Fibroblast of villous mesenchyme (primary cell): ENCODE data around the gene PDGFB. TPM values are rescaled to one million over a fixed set of nuclear protein-coding genes. Genes with fewer than 3 reads are reported as not detected.

Experiments used
- DNase-seq: peaks from one replicate; pipeline ENCODE4 v3.0.0-alpha.2; 2010; ENCODE audit warnings: low read depth
- H3K4me3 ChIP-seq: 2 replicates; pipeline ENCODE4 v1.5.1; 2011; ENCODE audit warnings: low read depth, mild to moderate bottlenecking, low read length
- total RNA-seq: library from RNA; depleted of rRNA; stranded (reverse); fragments of >200 nt; gene quantifications from 2 replicates; pipeline ENCODE4 v1.2.3, GENCODE V29; 2012
- TF ChIP-seq, protein P1 (sequence below): IDR thresholded peaks from 2 replicates; pipeline ENCODE4 v1.5.1; 2012; ENCODE audit warnings: low read depth, mild to moderate bottlenecking, low read length; ENCODE audit not compliant: insufficient read depth

Gene PDGFB
- total RNA-seq, 1 donor, result 11.7 TPM

DNA sequence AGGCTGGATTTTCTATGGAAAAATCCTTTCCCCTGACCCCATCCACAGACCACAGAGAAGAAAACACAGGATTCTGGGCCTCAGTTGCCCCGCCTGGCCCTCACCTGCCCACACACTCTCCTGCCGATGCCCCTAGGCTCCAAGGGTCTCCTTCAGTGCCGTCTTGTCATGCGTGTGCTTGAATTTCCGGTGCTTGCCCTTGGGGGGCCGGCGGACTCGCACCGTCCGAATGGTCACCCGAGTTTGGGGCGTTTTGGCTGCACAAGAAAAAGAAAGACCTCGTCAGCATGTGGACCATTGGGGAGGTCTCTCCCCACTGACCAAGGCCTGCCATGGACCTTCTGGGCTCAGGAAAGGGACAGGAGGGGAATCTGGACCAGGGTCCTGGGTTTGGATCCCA, 19.2 kb downstream of the PDGFB start:
- no peak for DNase-seq
- TF ChIP-seq, protein P1, sequence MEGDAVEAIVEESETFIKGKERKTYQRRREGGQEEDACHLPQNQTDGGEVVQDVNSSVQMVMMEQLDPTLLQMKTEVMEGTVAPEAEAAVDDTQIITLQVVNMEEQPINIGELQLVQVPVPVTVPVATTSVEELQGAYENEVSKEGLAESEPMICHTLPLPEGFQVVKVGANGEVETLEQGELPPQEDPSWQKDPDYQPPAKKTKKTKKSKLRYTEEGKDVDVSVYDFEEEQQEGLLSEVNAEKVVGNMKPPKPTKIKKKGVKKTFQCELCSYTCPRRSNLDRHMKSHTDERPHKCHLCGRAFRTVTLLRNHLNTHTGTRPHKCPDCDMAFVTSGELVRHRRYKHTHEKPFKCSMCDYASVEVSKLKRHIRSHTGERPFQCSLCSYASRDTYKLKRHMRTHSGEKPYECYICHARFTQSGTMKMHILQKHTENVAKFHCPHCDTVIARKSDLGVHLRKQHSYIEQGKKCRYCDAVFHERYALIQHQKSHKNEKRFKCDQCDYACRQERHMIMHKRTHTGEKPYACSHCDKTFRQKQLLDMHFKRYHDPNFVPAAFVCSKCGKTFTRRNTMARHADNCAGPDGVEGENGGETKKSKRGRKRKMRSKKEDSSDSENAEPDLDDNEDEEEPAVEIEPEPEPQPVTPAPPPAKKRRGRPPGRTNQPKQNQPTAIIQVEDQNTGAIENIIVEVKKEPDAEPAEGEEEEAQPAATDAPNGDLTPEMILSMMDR, result no peak
- H3K4me3 ChIP-seq, result no peak overlapping the region

DNA sequence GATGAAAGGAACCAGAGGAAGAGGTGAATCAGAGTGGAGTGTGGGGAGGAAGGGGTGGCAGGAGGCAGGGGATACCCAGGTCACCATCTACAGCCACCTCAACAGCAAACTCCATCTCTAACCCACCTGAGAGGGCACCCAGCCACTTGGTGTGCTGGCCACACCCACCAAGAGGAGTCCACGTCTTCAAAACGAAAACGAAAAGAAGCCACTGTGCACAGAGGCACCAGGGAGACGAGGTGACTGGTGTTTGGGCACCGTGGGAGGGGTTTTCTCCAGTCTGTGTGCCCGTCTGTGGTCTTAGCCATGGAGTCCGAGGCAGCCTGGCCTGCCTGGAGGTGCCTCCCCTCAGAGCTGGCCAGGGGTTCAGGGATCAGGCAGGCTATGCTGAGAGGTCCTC, 20.2 kb downstream of the PDGFB start:
- no peak overlapping the region for H3K4me3 ChIP-seq
- DNase-seq, result no peak
- TF ChIP-seq, protein P1, result no peak

DNA sequence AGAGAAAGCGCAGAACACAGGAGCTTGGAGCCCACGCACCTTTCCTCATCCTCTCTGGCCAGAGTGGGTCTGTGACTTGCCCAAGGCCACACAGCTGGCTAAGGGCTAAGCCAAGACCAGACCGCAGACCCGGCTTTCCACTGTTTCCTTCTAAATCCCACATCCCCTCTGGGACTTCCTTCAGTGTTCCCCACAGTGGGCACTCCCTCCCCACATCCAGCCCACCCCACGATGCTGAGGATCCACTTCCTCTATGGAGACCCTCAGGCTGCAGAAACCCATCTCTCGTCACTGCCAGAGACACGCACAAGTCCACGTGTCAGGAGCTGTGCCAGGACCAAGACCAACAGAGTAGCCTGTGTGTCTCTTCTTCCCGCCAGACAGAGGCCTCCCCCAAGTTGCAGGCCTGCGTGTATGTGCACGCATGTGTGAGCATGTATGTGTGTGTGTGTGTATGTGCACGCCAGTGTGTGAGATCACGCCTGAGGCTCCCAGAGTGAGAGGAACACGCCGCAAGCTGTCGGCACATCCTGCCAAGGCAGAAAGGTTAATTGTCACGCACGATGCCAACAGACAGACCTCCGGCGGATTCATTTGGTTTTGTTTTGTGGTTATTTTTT, 21.6 kb downstream of the PDGFB start:
- no peak for DNase-seq
- H3K4me3 ChIP-seq, result no peak overlapping the region
- TF ChIP-seq, protein P1, result no peak

DNA sequence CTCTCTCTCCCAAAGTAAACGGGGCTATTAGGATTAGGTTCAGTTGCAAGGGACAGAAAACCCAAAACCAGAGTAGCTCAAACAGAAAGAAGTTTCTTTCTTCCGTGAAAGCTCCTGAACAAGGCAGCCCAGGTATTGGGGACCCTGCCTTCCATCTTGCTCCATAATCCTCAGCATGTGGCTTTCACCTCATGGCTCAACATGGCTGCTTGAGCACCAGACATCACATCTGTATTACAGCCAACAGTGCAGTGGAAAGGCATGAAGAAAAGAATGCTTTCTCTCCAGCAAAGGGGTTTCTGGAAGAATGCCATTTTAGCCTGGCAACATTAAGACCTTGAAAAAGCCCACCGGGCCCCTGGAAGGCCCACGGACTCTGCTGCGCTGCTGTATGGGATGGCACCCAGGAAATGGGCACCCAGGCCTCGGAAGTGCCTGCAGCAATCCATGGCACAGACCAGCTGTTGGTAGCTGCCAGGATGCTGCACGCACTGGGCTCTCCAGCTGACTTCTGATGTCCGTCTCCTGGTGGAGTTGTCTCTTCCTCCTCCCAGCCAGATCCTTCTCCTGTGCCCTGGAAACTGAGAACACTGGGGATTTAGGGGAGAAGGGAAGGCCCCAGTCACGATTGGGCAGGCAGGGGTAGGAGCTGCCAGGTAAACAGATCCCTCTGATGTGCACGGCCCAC, 22.6 kb downstream of the PDGFB start:
- H3K4me3 ChIP-seq, result no peak overlapping the region
- TF ChIP-seq, protein P1, result no peak
- no peak for DNase-seq

DNA sequence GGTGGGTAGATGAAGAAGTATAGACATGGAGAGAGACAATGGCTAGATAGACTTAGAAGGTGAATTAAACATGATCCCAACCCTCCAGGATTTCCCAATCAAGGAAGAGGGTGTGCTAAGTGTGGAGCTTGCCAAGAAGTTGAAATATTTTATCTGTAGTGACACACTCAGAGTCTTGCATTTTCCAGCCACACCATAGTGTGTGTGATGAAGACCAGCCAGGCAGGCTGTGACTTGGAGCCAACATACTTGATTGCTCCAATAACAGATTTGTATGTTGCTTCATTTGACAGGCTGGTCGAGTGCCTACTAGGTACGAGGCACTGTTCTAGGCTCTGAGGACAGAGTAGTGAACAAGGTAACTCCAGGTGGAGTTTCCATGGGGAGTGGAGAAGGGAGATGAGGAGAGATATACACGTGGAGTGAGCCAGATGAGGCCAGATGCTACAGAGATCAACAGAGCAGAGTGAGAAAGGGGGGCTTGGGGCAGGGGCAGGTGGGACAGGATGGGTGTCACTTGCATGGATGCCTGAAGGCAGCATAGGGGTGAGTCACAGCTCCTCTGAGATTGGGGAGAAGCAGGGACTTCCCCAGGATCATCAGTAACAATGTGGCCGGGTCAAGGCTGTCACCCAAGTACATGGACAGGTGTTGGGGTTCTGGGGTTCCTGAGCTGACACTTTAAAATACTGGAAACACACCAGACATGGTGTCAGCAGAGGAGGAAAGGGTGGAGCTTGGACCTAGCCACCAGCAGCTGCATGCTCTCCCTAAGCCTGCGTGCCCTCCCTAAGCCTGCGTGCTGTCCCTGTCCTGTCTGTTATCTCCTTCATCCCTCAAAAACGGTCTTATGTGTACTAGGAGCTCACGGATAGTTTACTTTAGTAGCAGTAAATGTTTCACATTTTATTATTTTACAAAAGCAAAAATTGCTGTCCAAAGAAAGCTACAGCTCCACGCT, 23.6 kb downstream of the PDGFB start:
- TF ChIP-seq, protein P1, result no peak
- no peak overlapping the region for H3K4me3 ChIP-seq
- DNase-seq, result peak; percentile 77

DNA sequence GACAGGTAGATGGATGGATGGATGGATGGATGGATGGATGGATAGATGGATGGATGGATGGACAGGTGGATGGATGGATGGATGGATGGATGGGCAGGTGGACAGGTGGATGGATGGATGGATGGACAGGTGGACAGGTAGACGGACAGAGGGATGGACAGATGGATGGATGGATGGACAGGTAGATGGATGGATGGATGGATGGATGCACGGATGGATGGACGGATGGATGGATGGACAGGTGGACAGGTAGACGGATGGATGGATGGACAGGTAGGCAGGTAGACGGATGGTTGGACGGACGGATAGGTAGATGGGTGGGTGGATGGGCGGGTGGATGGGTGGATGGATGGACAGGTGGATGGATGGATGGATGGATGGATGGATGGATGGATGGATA, 24.3 kb downstream of the PDGFB start:
- no peak for DNase-seq
- no peak overlapping the region for H3K4me3 ChIP-seq
- TF ChIP-seq, protein P1, result no peak
